ENCODE results near the gene SAMM50.

- TF ChIP-seq, protein P1, sequence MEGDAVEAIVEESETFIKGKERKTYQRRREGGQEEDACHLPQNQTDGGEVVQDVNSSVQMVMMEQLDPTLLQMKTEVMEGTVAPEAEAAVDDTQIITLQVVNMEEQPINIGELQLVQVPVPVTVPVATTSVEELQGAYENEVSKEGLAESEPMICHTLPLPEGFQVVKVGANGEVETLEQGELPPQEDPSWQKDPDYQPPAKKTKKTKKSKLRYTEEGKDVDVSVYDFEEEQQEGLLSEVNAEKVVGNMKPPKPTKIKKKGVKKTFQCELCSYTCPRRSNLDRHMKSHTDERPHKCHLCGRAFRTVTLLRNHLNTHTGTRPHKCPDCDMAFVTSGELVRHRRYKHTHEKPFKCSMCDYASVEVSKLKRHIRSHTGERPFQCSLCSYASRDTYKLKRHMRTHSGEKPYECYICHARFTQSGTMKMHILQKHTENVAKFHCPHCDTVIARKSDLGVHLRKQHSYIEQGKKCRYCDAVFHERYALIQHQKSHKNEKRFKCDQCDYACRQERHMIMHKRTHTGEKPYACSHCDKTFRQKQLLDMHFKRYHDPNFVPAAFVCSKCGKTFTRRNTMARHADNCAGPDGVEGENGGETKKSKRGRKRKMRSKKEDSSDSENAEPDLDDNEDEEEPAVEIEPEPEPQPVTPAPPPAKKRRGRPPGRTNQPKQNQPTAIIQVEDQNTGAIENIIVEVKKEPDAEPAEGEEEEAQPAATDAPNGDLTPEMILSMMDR (conservative IDR thresholded peaks at IDR 0.05 in 1 of 2, IDR thresholded peaks at IDR 0.05 in 1 of 2; ENCODE audit: low read depth in 1 of 2, low read length in 2 of 2), result no peak
- no peak for TF ChIP-seq EZH2 (IDR thresholded peaks at IDR 0.05; ENCODE audit: low read length, missing control alignments)
These were observed 75.5 kb downstream of the SAMM50 start for GRCh38 chr22:44030702-44031082.
